ENCODE results near the gene COX17.

Gene COX17

DNA sequence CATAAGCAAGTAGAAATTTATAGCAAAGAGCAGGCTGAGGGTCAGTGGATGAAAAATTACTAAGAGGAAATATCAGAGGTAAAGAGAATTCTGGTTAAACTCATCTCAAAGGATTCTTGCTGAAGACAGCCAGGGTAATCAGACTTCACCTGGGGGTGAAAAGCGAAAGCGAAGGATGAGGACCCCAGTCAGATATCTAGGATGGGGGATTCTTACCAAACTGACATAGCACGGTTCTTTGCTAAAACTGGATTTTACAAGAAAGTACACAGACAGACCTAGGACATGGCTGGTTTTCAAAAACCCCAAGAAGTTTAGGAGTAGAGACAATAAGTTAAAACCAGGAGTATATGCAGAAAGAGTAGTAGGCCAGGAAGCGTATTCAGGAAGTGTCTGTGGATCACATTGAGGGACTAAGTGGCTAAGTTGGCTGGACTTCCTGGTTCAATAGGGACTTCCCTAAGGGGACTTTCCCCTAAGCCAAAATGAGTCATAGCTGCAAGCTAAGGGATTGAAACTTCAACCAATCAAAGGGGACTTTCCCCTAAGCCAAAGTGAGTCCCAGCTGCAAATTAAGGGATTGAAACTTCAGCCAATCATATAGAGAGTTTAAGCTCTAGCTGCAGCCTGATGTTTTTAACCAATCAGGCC lies 23.2 kb upstream of the COX17 start:
- H3K79me2 ChIP-seq (ENCODE audit: insufficient read depth, low read length) = no peaks in the 10 kb centered on the region
- no peaks in the 10 kb centered on the region for H3K36me3 ChIP-seq (ENCODE audit: insufficient read depth, low read length)
- TF ChIP-seq CTCF (IDR thresholded peaks at IDR 0.05; ENCODE audit: low read length) = no peak
- TF ChIP-seq EZH2 (IDR thresholded peaks at IDR 0.05; ENCODE audit: borderline replicate concordance, low read length) = no peak
- H3F3A ChIP-seq (ENCODE audit: insufficient read depth, low read length) = no peaks in the 10 kb centered on the region
- no peak overlapping the region for H3K27ac ChIP-seq (ENCODE audit: low read depth, low read length, poor library complexity, severe bottlenecking)
- H2AFZ ChIP-seq (ENCODE audit: low read length) = no peak overlapping the region
- H3K9me3 ChIP-seq (ENCODE audit: low read length) = no peaks in the 10 kb centered on the region
- no peaks in the 10 kb centered on the region for H3K9me2 ChIP-seq (ENCODE audit: low read depth, low read length)
- no peaks in the 10 kb centered on the region; the same call in 1 of the 2 replicates for H3K27me3 ChIP-seq (ENCODE audit: insufficient read depth, low read length)
- no peak overlapping the region for H3K4me2 ChIP-seq (ENCODE audit: low read length)
- peaks cover 12% of the 10 kb centered on the region for H3K4me1 ChIP-seq (ENCODE audit: insufficient read depth, low read length, severe bottlenecking)
- H3K4me3 ChIP-seq (ENCODE audit: low read depth, low read length, poor library complexity, severe bottlenecking) = no peak overlapping the region
- H4K20me1 ChIP-seq (ENCODE audit: insufficient read depth, low read length) = no peaks in the 10 kb centered on the region
- no peak overlapping the region for H3K9ac ChIP-seq (ENCODE audit: low read length)

DNA sequence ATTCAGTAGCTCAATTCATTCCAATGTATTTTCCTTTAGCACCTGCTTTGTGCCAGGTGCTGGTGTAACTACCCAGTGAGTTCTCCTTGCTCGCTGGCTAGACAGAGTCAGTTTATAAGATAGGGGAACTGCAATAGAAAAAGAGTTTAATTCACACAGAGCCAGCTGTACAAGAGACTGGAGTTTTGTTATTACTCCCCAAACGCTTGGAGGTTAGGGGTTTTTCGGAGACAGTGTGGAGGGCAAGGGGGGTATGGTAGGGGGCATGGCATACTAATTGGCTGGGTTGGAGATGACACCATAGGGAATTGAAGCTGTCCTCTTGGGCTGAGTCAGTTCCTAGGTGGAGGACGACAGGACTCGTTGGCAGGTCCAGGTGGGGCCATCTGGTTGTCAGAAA lies 20.2 kb upstream of the COX17 start:
- Histone ChIP-seq H3K79me2 (ENCODE audit: insufficient read depth, low read length) (no peaks in the 10 kb centered on the region), H2AFZ (ENCODE audit: low read length) (no peak overlapping the region), H3K9me2 (ENCODE audit: low read depth, low read length) (no peaks in the 10 kb centered on the region), H3K4me2 (ENCODE audit: low read length) (no peak overlapping the region), H3K9ac (ENCODE audit: low read length) (no peak overlapping the region), H3F3A (ENCODE audit: insufficient read depth, low read length) (no peaks in the 10 kb centered on the region), H3K36me3 (ENCODE audit: insufficient read depth, low read length) (no peaks in the 10 kb centered on the region), H3K27me3 (ENCODE audit: insufficient read depth, low read length) (no peaks in the 10 kb centered on the region), H3K4me1 (ENCODE audit: insufficient read depth, low read length, severe bottlenecking) (peaks cover 3% of the 10 kb centered on the region), H3K27ac (ENCODE audit: low read depth, low read length, poor library complexity, severe bottlenecking) (no peak overlapping the region), H3K9me3 (ENCODE audit: low read length) (no peaks in the 10 kb centered on the region), H4K20me1 (ENCODE audit: insufficient read depth, low read length) (no peaks in the 10 kb centered on the region), H3K4me3 (ENCODE audit: low read depth, low read length, poor library complexity, severe bottlenecking) (no peak overlapping the region)
- TF ChIP-seq EZH2 (IDR thresholded peaks at IDR 0.05; ENCODE audit: borderline replicate concordance, low read length) (no peak), CTCF (IDR thresholded peaks at IDR 0.05; ENCODE audit: low read length) (no peak)

DNA sequence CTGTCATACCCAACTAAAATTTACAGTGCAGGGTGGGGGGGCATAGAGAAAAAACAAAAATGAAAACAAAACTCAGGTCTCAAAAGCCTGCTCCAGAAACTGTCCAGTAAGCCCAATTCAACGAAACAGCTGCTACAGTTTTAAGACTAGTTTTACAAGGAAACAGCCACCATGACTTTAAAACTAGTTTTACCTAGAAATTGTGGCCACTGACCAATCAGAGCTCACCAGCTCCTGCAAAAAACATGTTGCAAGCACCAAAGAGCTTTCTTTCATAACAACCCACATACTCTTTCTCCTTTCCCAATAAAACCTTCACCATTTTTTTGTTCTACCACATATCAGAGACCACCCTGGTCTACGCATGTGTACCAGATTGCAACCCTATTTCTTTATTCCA lies 18.3 kb upstream of the COX17 start:
- no peaks in the 10 kb centered on the region for H3K27me3 ChIP-seq (ENCODE audit: insufficient read depth, low read length)
- no peaks in the 10 kb centered on the region for H3K4me1 ChIP-seq (ENCODE audit: insufficient read depth, low read length, severe bottlenecking)
- H3K36me3 ChIP-seq (ENCODE audit: insufficient read depth, low read length) = no peaks in the 10 kb centered on the region
- no peak for TF ChIP-seq EZH2 (IDR thresholded peaks at IDR 0.05; ENCODE audit: borderline replicate concordance, low read length)
- no peak for TF ChIP-seq CTCF (IDR thresholded peaks at IDR 0.05; ENCODE audit: low read length)
- no peak overlapping the region; the same call in 1 of the 2 replicates for H2AFZ ChIP-seq (ENCODE audit: low read length)
- H3K9ac ChIP-seq (ENCODE audit: low read length) = no peak overlapping the region
- H4K20me1 ChIP-seq (ENCODE audit: insufficient read depth, low read length) = no peaks in the 10 kb centered on the region
- no peak overlapping the region for H3K27ac ChIP-seq (ENCODE audit: low read depth, low read length, poor library complexity, severe bottlenecking)
- H3K9me2 ChIP-seq (ENCODE audit: low read depth, low read length) = no peaks in the 10 kb centered on the region
- no peaks in the 10 kb centered on the region for H3K79me2 ChIP-seq (ENCODE audit: insufficient read depth, low read length)
- H3K4me3 ChIP-seq (ENCODE audit: low read depth, low read length, poor library complexity, severe bottlenecking) = no peak overlapping the region
- no peaks in the 10 kb centered on the region for H3F3A ChIP-seq (ENCODE audit: insufficient read depth, low read length)
- no peaks in the 10 kb centered on the region for H3K9me3 ChIP-seq (ENCODE audit: low read length)
- H3K4me2 ChIP-seq (ENCODE audit: low read length) = no peak overlapping the region

Data from OCI-LY1 (cell line).